SK-N-MC (cell line): Measurements from ENCODE around the gene WDFY4.

Experiments used
- EZH2 ChIP-seq: fragments of 200-600 bp; sonication (generic); IDR thresholded peaks from one replicate; pipeline ENCODE4 v1.6.1; 2017; ENCODE audit warnings: antibody characterized with exemption
- FOXP2 ChIP-seq: optimal IDR thresholded peaks from 2 replicates; pipeline ENCODE3; 2011; ENCODE audit warnings: mild to moderate bottlenecking, moderate library complexity; ENCODE audit not compliant: insufficient read depth; ENCODE audit errors: extremely low read length, control extremely low read depth
- POLR2AphosphoS5 ChIP-seq: IDR thresholded peaks from 2 replicates; pipeline ENCODE4 v1.6.1; 2012; ENCODE audit warnings: mild to moderate bottlenecking, low read depth, low read length, borderline replicate concordance

DNA sequence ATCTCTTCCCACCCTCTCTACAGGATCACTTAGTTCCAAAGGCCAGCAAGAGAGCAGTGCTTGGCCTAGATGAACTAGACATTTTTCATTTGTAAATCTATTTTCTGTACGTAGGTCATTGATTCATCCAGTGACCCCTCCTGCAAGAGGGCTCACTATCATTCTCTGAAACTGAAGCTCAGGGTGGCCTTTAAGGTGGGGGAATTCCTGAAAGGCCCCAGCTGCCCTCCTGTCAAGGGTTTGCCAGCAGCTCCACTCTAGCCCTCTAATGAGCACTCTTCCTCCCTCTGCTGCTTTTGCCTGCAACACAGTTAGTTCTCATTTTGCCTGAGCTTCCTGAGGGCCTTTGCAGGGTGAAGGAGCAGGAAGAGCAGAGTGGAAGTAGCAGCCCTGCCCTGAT, 213.8 kb downstream of the WDFY4 start:
- TF ChIP-seq EZH2 (no peak), POLR2AphosphoS5 (no peak), FOXP2 (no peak)
